CD4-positive, alpha-beta T cell treated with Interleukin-6 for 4 hours (primary cell): ENCODE data around the gene SPATA13.
"Not testable (repeated sequence)": the region's sequence is repeated elsewhere in the genome, so short reads cannot be mapped to it uniquely, and the experiment has no call there.

Experiments used
- DNase-seq: peaks from one replicate; pipeline ENCODE4 v3.0.0-alpha.2; 2020; ENCODE audit warnings: mixed read lengths

The SPATA13 gene

GRCh38 chr13:24160458-24161009, at the start of gene SPATA13:
SPATA13 (plus strand) TSS chr13:24160720; CDS start chr13:24222930, 62,210 bp downstream.
- peak; percentile 98 for DNase-seq

GRCh38 chr13:24112791-24113190, 47.7 kb upstream of the SPATA13 start:
- no peak for DNase-seq

GRCh38 chr13:24115671-24116070, 44.8 kb upstream of the SPATA13 start:
- DNase-seq, result no peak

- no peak for DNase-seq
Observed at GRCh38 chr13:24116131-24116530, 44.4 kb upstream of the SPATA13 start.

- no peak for DNase-seq
Observed at GRCh38 chr13:24118576-24118975, 41.9 kb upstream of the SPATA13 start.

- no peak for DNase-seq
Observed at GRCh38 chr13:24119626-24120508, 40.7 kb upstream of the SPATA13 start.

GRCh38 chr13:24122045-24122444, 38.5 kb upstream of the SPATA13 start:
- DNase-seq, result not testable (repeated sequence)

GRCh38 chr13:24122569-24122968, 38.0 kb upstream of the SPATA13 start:
- DNase-seq, result no peak

- DNase-seq, result no peak
Observed at GRCh38 chr13:24123761-24124160, 36.8 kb upstream of the SPATA13 start.

GRCh38 chr13:24124789-24125476, 35.6 kb upstream of the SPATA13 start:
- no peak for DNase-seq

GRCh38 chr13:24127116-24127631, 33.3 kb upstream of the SPATA13 start:
- DNase-seq, result no peak

GRCh38 chr13:24128112-24128511, 32.4 kb upstream of the SPATA13 start:
- DNase-seq, result no peak

- no peak for DNase-seq
Observed at GRCh38 chr13:24128962-24129361, 31.6 kb upstream of the SPATA13 start.

- no peak for DNase-seq
Observed at GRCh38 chr13:24129914-24130774, 30.4 kb upstream of the SPATA13 start.

- DNase-seq, result no peak
Observed at GRCh38 chr13:24131749-24132148, 28.8 kb upstream of the SPATA13 start.

- no peak for DNase-seq
Observed at GRCh38 chr13:24133021-24133795, 27.3 kb upstream of the SPATA13 start.

GRCh38 chr13:24134231-24134630, 26.3 kb upstream of the SPATA13 start:
- no peak for DNase-seq

GRCh38 chr13:24134757-24135156, 25.8 kb upstream of the SPATA13 start:
- DNase-seq, result no peak

- no peak for DNase-seq
Observed at GRCh38 chr13:24135674-24136300, 24.7 kb upstream of the SPATA13 start.

GRCh38 chr13:24138911-24139310, 21.6 kb upstream of the SPATA13 start:
- no peak for DNase-seq

GRCh38 chr13:24141333-24141910, 19.1 kb upstream of the SPATA13 start:
- DNase-seq, result no peak
